Heart right ventricle (tissue), 16 donors: ENCODE results near the gene CD200R1. TPM values are rescaled to one million over a fixed set of nuclear protein-coding genes. Genes with fewer than 3 reads are reported as not detected.
A peak's percentile ranks its signal among the peaks of the same experiment; 100 is the strongest.

Source experiments
- ATAC-seq, 8 donors: fragments of 200-7000 bp; cut with Tn5 transposase; one replicate each; pipeline ENCODE4 v1.9.1; 2020; ENCODE audit warnings: mild to moderate bottlenecking in 8 of 8, moderate library complexity in 8 of 8, moderate number of reproducible peaks in 1 of 8
- DNase-seq, 2 donors: peaks; one replicate each; pipeline ENCODE4 v3.0.0-alpha.2; 2020
- H3K27ac ChIP-seq, 10 donors: fragments of 200-600 bp; sonication (generic) in 2 of 10; one replicate each; pipeline versions ENCODE4 v1.5.0 to v1.8.0; 2020 to 2022; ENCODE audit warnings: mild to moderate bottlenecking in 3 of 10
- H3K27me3 ChIP-seq, 7 donors: fragments of 200-600 bp; one replicate each; pipeline ENCODE4 v1.8.0; 2021 to 2022; ENCODE audit warnings: mild to moderate bottlenecking in 2 of 7
- H3K36me3 ChIP-seq, 9 donors: fragments of 200-600 bp; sonication (generic) in 1 of 9; one replicate each; pipeline versions ENCODE4 v1.5.0 to v1.8.0; 2020 to 2022; ENCODE audit warnings: mild to moderate bottlenecking in 2 of 9
- H3K4me1 ChIP-seq, 9 donors: fragments of 200-600 bp; sonication (generic) in 1 of 9; one replicate each; pipeline versions ENCODE4 v1.5.0 to v1.8.0; 2020 to 2022; ENCODE audit warnings: mild to moderate bottlenecking in 4 of 9
- H3K4me3 ChIP-seq, 10 donors: fragments of 200-600 bp; sonication (generic) in 2 of 10; one replicate each; pipeline versions ENCODE4 v1.5.0 to v1.8.0; 2020 to 2022; ENCODE audit warnings: mild to moderate bottlenecking in 7 of 10, moderate library complexity in 2 of 10
- H3K9me3 ChIP-seq, 11 donors: fragments of 200-600 bp in 10 of 11; sonication (generic) in 2 of 11; one replicate each; pipeline versions ENCODE4 v1.5.0 to v1.8.0; 2013 to 2022; ENCODE audit warnings: mild to moderate bottlenecking in 2 of 11, control low read depth in 1 of 11, moderate library complexity in 1 of 11
- WGBS, 2 donors: extraction: QIAGEN DNeasy Blood & Tissue Kit; methylation state at CpG; one replicate each; pipeline ENCODE4 v1.1.7; 2013; ENCODE audit warnings: inconsistent platforms in 1 of 2; 5-methylcytosine and 5-hydroxymethylcytosine counted together
- intact Hi-C, 10 donors: fragments of 100-400 bp; cut with DNase I; formaldehyde crosslinking; loops; one replicate each; pipeline versions ENCODE4 v1.11.1 to v1.14.2; 2022
- polyA plus RNA-seq, 2 donors: library from polyadenylated mRNA; stranded (reverse); fragments of 200-250 nt; gene quantifications; one replicate each; pipeline ENCODE4 v1.2.3, GENCODE V29; 2013
- total RNA-seq, 10 donors: library from RNA; stranded (reverse); fragmentation: NEBNext Ultra II Directional in 3 of 10; extraction: Animal tissue kit (Norgen Biotek cat#: 25700) in 3 of 10; gene quantifications; one replicate each; pipeline versions ENCODE4 v1.2.1 to v1.2.4, GENCODE V29; 2021 to 2023
- TF ChIP-seq, protein P1 (sequence below), 9 donors: fragments of 200-600 bp; sonication (generic) in 2 of 9; IDR thresholded peaks; one replicate each; pipeline versions ENCODE4 v1.5.0 to v1.8.0; 2021 to 2022; ENCODE audit warnings: antibody characterized with exemption in 9 of 9, mild to moderate bottlenecking in 5 of 9, moderate library complexity in 1 of 9
- donor health status: Arrhythmogenic right ventricular cardiomyopathy.
- donor health status: ischemic (EF 13 %, LVEDD 7.1; RV severe dilation, severe dysfunction).
- donor health status: healthy with polysubstance abuse.
- donor health status: DM: no; HTN: yes; CAD: no.
- donor health status: DM: no; HTN: no; CAD: no.
- donor health status: ischemic (EF 25% LVEDD 6.9; RV normal size, moderate dysfunction).
- donor health status: ischemic (EF 25% LVEDD 5.7; RV mildly dilated, moderate dysfunction).
- donor health status: healthy.
- donor health status: DM: yes; HTN: yes; CAD: no.
- donor health status: Ischemic cardiomyopathy.
- donor health status: ischemic (EF 35%, LVEDD 5.7; RV mildly dilated, moderate dysfunction).
- donor health status: nonischemic (EF 11% LVEDD 7.7; RV severe dilation, severe dysfunction).
- donor health status: DM: yes; HTN: yes; CAD: no.
- donor health status: PGD.
- donor health status: ischemic (EF 29% LVEDD 5.4; RV normal size, mild dysfunction).
- donor health status: nonischemic (EF 23%, LVEDD 6.1; RV moderate dilation, normal function).

The CD200R1 gene
- total and polyA plus RNA-seq, 12 donors: 0.07 to 2.6 (median 0.45) TPM

DNA sequence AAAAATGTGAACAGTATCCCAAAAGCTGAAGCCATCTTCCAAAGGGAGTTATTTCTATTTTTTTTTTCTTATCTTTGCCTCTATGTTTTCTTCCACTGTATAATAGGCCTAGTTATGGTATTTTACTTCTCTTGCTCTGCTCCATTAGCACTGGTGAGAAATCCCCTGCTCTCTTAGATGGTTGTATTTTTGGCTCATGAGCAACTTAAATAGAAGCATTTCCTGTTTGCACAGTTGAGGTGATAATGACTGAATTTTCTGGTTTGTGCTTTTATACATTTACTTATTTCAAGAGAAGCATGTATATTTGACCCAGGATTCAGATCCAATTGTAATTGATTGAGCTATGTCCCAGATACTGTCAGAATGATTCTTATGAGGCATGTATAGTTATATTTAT, 66.7 kb downstream of the CD200R1 start:
- Histone ChIP-seq H3K4me3 (no peak overlapping the region), H3K27me3 (no peaks in the 10 kb centered on the region), H3K27ac (no peak overlapping the region), H3K36me3 (no peaks in the 10 kb centered on the region), H3K4me1 (no peaks in the 10 kb centered on the region), H3K9me3 (peaks cover 0 to 17% (median 9%) of the 10 kb centered on the region in 11 donors)
- intact Hi-C loops: no loop called here
- ATAC-seq (no peak), DNase-seq (no peak)
- TF ChIP-seq, protein P1, sequence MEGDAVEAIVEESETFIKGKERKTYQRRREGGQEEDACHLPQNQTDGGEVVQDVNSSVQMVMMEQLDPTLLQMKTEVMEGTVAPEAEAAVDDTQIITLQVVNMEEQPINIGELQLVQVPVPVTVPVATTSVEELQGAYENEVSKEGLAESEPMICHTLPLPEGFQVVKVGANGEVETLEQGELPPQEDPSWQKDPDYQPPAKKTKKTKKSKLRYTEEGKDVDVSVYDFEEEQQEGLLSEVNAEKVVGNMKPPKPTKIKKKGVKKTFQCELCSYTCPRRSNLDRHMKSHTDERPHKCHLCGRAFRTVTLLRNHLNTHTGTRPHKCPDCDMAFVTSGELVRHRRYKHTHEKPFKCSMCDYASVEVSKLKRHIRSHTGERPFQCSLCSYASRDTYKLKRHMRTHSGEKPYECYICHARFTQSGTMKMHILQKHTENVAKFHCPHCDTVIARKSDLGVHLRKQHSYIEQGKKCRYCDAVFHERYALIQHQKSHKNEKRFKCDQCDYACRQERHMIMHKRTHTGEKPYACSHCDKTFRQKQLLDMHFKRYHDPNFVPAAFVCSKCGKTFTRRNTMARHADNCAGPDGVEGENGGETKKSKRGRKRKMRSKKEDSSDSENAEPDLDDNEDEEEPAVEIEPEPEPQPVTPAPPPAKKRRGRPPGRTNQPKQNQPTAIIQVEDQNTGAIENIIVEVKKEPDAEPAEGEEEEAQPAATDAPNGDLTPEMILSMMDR (IDR thresholded peaks at IDR 0.05): no peak

DNA sequence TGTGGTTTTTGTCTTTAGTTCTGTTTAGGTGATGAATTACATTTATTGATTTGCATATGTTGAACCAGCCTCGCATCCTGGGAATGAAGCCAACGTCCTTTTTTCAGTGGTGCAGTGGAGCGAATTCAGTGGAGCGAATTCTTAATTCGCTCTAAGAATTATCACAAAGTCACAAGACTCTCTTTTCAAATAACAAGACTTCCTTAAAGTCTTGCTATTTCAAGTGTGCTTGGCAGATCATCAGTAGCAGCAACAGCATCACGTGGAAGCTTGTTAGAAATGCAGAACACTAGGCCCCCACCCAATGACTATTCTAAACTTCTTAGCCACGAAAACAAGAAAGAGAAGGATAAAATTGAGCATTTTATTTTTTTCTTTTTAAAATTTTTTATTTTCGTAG, 70.1 kb downstream of the CD200R1 start:
- H3K4me1 ChIP-seq: peaks cover 0 to 3% (median 0%) of the 10 kb centered on the region in 9 donors
- no peak overlapping the region for H3K27ac ChIP-seq
- ATAC-seq (no peak), DNase-seq (no peak)
- 81% methylated on average over 8 of the region's 8 CpGs for WGBS, 2 donors
- H3K36me3 ChIP-seq: no peaks in the 10 kb centered on the region
- TF ChIP-seq, protein P1 (IDR thresholded peaks at IDR 0.05): no peak
- intact Hi-C loops: no loop called here
- no peak overlapping the region for H3K4me3 ChIP-seq
- no peaks in the 10 kb centered on the region for H3K27me3 ChIP-seq
- peaks cover 0 to 27% (median 9%) of the 10 kb centered on the region in 11 donors for H3K9me3 ChIP-seq

DNA sequence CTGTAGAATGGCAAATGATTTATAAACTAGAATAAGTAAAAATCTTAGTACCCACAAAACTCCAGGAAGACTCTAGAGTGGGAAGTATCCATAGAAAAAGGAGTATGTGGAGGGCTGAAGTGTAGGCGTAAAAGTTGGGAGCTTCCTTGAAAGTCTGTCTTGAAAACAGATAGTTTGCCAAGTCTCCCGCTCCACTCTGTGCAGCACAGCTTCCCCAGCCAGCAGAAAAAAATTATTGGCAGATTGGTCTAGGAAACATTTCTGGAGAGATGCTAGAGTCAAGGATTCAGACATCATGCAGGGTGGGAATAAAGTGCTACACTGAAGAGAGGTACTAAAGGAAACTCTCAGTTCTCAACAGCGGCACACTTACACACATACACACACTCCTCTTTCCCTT, 74.8 kb downstream of the CD200R1 start:
- peak in 2 of 8 donors; percentile 27 to 30 for ATAC-seq
- Histone ChIP-seq H3K4me1 (peaks cover 0 to 3% (median 0%) of the 10 kb centered on the region in 9 donors), H3K27ac (no peak overlapping the region), H3K4me3 (no peak overlapping the region), H3K36me3 (no peaks in the 10 kb centered on the region), H3K27me3 (no peaks in the 10 kb centered on the region), H3K9me3 (peaks cover 0 to 27% (median 9%) of the 10 kb centered on the region in 11 donors)
- TF ChIP-seq, protein P1 (IDR thresholded peaks at IDR 0.05): no peak
- intact Hi-C loops: no loop called here
- 40 to 61% methylated on average over 3 of the region's 3 CpGs for WGBS, 2 donors
- DNase-seq: peak in 1 of 2 donors; percentile 10

DNA sequence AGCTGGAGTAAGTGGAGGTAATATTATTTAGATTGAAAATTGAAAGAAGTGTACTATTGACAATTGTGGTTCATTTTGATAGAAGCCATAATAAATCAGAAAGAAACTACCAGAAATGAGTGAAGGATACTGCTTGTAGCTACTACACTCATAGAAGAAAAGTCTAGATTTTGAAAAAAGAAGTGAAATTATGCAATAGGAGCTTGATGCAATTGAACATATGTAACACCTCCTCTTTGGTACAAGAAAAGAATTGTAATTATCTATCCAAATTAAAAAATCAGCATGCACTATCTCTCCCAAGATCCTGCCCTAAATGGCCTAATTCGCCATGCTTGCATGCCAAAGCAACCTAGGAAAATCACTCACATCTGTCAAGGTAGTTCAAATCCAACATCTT, 77.1 kb downstream of the CD200R1 start:
- Histone ChIP-seq H3K27ac (no peak overlapping the region), H3K9me3 (peaks cover 0 to 6% (median 0%) of the 10 kb centered on the region in 11 donors), H3K36me3 (no peaks in the 10 kb centered on the region), H3K4me3 (no peak overlapping the region), H3K4me1 (peaks cover 0 to 3% (median 0%) of the 10 kb centered on the region in 9 donors), H3K27me3 (no peaks in the 10 kb centered on the region)
- TF ChIP-seq, protein P1 (IDR thresholded peaks at IDR 0.05): no peak
- no peak for ATAC-seq
- intact Hi-C loops: no loop called here
- WGBS, 2 donors: 82 to 85% methylated on average over 1 of the region's 1 CpG
- DNase-seq: no peak
